SH-SY5Y (cell line): Measurements from ENCODE around the gene ELOVL1.

Experiments
- GATA2 ChIP-seq: IDR thresholded peaks from 2 replicates; pipeline ENCODE4 v1.6.1; 2011; ENCODE audit warnings: mild to moderate bottlenecking, low read depth, low read length
- GATA3 ChIP-seq: IDR thresholded peaks from 2 replicates; pipeline ENCODE4 v1.6.1; 2011; ENCODE audit warnings: low read depth, mild to moderate bottlenecking, low read length, moderate library complexity

DNA sequence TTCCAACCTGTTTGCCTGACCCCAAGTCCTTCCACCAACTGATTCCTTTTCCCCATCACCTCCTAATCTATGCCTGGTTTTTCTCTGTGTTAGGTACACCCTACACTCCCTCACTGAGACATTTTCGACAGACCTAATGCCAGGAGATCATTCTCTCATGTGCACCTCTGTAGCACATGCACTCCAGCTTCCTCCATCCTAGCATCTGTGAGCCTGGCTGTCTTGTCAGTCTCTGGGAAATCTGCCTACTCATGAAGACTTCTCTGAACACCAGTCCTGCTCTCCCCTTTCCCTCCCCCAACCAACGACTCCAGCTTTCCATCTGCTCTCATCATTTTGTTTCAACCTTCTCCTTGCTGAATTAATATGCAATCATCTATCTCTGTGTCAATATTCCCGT is 20.8 kb upstream of the ELOVL1 start:
- TF ChIP-seq GATA2 (no peak), GATA3 (no peak)
